OCI-LY3 (cell line): Measurements from ENCODE around the gene KIF20A.

ENCODE experiments used
- H2AFZ ChIP-seq: fragments of 200-600, 300-600 bp; shearing (Covaris generic); 2 replicates; pipeline ENCODE4 v1.6.0; 2014; ENCODE audit warnings: antibody characterized with exemption, low read depth, low read length
- H3K27ac ChIP-seq: fragments of 200-600, 300-600 bp; sonication (generic); 2 replicates; pipeline ENCODE4 v1.5.1; 2014; ENCODE audit warnings: mild to moderate bottlenecking, low read length, moderate library complexity, mixed read lengths
- H3K27me3 ChIP-seq: fragments of 200-600, 300-600 bp; sonication (generic); 2 replicates; pipeline ENCODE4 v1.6.1; 2014; ENCODE audit warnings: low read depth, low read length, mixed read lengths
- H3K36me3 ChIP-seq: fragments of 200-600, 300-600 bp; sonication (generic); replicated peaks from 2 replicates; pipeline ENCODE3; 2014; ENCODE audit warnings: low read depth, low read length, mixed read lengths
- H3K4me1 ChIP-seq: fragments of 300-600, 200-600 bp; sonication (generic); 2 replicates; pipeline ENCODE4 v1.6.1; 2014; ENCODE audit warnings: low read length, mixed read lengths
- H3K4me2 ChIP-seq: fragments of 200-600, 300-600 bp; sonication (generic); 2 replicates; pipeline ENCODE4 v1.6.1; 2014; ENCODE audit warnings: low read length, mixed read lengths
- H3K4me3 ChIP-seq: fragments of 300-600, 200-600 bp; sonication (generic); 2 replicates; pipeline ENCODE4 v1.5.1; 2014; ENCODE audit warnings: antibody characterized with exemption, mild to moderate bottlenecking, low read length, moderate library complexity
- H3K79me2 ChIP-seq: fragments of 300-600, 200-600 bp; shearing (Covaris generic); 2 replicates; pipeline ENCODE4 v1.6.1; 2014; ENCODE audit warnings: mild to moderate bottlenecking, low read length, mixed read lengths
- H3K9ac ChIP-seq: fragments of 300-600, 200-600 bp; shearing (Covaris generic); 2 replicates; pipeline ENCODE4 v1.6.0; 2014; ENCODE audit warnings: mild to moderate bottlenecking, low read length, moderate library complexity
- H3K9me3 ChIP-seq: fragments of 200-600, 300-600 bp; shearing (Covaris generic); 2 replicates; pipeline ENCODE4 v1.6.1; 2014; ENCODE audit warnings: low read length, mixed read lengths; ENCODE audit not compliant: insufficient read depth
- H4K20me1 ChIP-seq: fragments of 200-600, 300-600 bp; sonication (generic); 2 replicates; pipeline ENCODE4 v1.6.1; 2016; ENCODE audit warnings: low read length, mixed read lengths; ENCODE audit not compliant: insufficient read depth
- CTCF ChIP-seq: fragments of 200-600, 300-600 bp; sonication (generic); IDR thresholded peaks from 2 replicates; pipeline ENCODE4 v1.5.1; 2014; ENCODE audit warnings: antibody characterized with exemption, low read length, low read depth
- EZH2phosphoT487 ChIP-seq: fragments of 200-600 bp; shearing (Covaris generic); IDR thresholded peaks from 2 replicates; pipeline ENCODE4 v1.6.1; 2018; ENCODE audit warnings: antibody characterized with exemption, mixed run types, low read depth

KIF20A gene

GRCh38 chr5:138224712-138225111, 45.8 kb downstream of the KIF20A start:
- TF ChIP-seq EZH2phosphoT487, result no peak
- TF ChIP-seq CTCF, result no peak
- H3K27me3 ChIP-seq, result no peaks in the 10 kb centered on the region
- no peak overlapping the region for H3K27ac ChIP-seq
- no peaks in the 10 kb centered on the region for H4K20me1 ChIP-seq
- H3K9ac ChIP-seq, result no peak overlapping the region
- H2AFZ ChIP-seq, result no peak overlapping the region
- H3K4me1 ChIP-seq, result no peaks in the 10 kb centered on the region
- no peak overlapping the region for H3K4me2 ChIP-seq
- peaks cover 11% of the 10 kb centered on the region; the same call in 1 of the 2 replicates for H3K9me3 ChIP-seq
- no peak overlapping the region for H3K4me3 ChIP-seq
- H3K36me3 ChIP-seq, result no peaks in the 10 kb centered on the region
- H3K79me2 ChIP-seq, result no peaks in the 10 kb centered on the region

DNA sequence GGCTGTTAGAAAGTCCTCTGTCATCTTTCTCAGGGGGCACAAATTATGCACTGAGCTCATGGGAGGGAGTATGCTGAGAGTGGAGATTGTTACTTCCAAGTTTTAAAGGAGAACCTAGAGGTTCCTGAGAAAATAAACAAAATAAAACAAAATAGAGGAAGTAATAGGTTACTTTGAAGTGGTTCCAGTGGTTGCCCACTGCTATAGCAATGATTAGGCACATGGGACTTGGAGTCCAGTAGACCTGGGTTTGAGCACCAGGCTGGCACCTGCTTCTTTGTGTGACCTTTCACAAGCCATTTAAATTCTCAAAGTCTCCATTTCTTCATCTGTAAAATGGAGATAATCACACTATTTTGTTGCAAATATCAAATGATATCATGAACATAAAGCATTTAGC, 48.0 kb downstream of the KIF20A start:
- Histone ChIP-seq H3K27ac (no peak overlapping the region), H3K4me3 (no peak overlapping the region), H4K20me1 (no peaks in the 10 kb centered on the region), H3K9me3 (peaks cover 11% of the 10 kb centered on the region; the same call in 1 of the 2 replicates), H2AFZ (no peak overlapping the region), H3K4me1 (no peaks in the 10 kb centered on the region), H3K4me2 (no peak overlapping the region), H3K36me3 (no peaks in the 10 kb centered on the region), H3K79me2 (no peaks in the 10 kb centered on the region), H3K9ac (no peak overlapping the region), H3K27me3 (no peaks in the 10 kb centered on the region; the same call in 1 of the 2 replicates)
- no peak for TF ChIP-seq EZH2phosphoT487
- no peak for TF ChIP-seq CTCF

DNA sequence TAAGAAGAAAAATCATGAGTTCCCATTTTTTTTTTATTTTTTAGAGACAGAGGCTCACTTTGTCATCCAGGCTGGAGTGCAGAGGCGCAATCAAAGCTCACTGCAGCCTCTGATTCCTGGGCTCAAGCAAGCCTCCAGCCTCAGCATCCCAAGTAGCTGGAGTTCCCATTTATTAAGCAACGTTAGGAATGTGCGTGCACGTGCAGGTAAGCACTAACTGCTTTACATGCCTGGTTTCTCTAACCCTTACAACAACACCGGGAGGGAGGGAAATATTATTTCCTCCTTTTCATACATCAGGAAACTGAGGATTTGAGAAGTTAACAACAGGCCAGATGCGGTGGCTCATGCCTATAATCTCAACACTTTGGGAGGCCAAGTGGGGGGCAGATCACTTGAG, 50.5 kb downstream of the KIF20A start:
- no peak for TF ChIP-seq CTCF
- no peaks in the 10 kb centered on the region for H3K79me2 ChIP-seq
- H3K27ac ChIP-seq, result no peak overlapping the region
- H3K9ac ChIP-seq, result no peak overlapping the region
- peaks cover 11% of the 10 kb centered on the region; the same call in 1 of the 2 replicates for H3K9me3 ChIP-seq
- no peaks in the 10 kb centered on the region; the same call in 1 of the 2 replicates for H3K27me3 ChIP-seq
- H3K4me3 ChIP-seq, result no peak overlapping the region
- H3K36me3 ChIP-seq, result no peaks in the 10 kb centered on the region
- H3K4me2 ChIP-seq, result no peak overlapping the region
- H3K4me1 ChIP-seq, result no peaks in the 10 kb centered on the region
- no peak overlapping the region for H2AFZ ChIP-seq
- no peaks in the 10 kb centered on the region for H4K20me1 ChIP-seq

DNA sequence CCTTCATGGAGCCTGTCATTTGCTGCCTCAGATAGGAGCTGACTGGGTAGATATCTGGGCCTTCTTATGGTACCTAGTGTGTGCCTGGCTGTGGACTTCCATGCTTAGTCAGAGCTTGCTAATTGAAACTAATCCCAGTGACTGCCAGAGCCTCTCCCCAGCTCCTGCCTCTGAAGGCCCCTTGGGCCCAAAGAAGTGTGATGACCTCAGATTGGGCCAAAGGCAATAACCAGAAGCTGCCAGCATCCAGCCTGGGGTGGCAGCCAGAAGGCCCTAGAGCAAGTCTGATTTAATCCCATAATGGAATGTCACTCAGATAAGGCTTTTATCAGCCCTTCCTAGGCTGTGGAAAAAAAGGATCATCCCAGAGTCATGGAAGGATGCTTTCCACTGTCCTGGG, 51.3 kb downstream of the KIF20A start:
- H3K9ac ChIP-seq, result no peak overlapping the region
- H3K9me3 ChIP-seq, result peaks cover 11% of the 10 kb centered on the region; the same call in 1 of the 2 replicates

More for the DNA sequence above, 51.3 kb downstream of the KIF20A start:
- Histone ChIP-seq H3K4me1 (no peaks in the 10 kb centered on the region), H3K36me3 (no peaks in the 10 kb centered on the region), H3K4me2 (no peak overlapping the region), H3K4me3 (no peak overlapping the region), H4K20me1 (no peaks in the 10 kb centered on the region), H3K27ac (no peak overlapping the region), H2AFZ (no peak overlapping the region), H3K79me2 (no peaks in the 10 kb centered on the region), H3K27me3 (no peaks in the 10 kb centered on the region; the same call in 1 of the 2 replicates)
- no peak for TF ChIP-seq EZH2phosphoT487
- TF ChIP-seq CTCF, result no peak
